Progenitor cell of endocrine pancreas (in vitro differentiated cells): Measurements from ENCODE around the gene GGT6. TPM values are rescaled to one million over a fixed set of nuclear protein-coding genes. Genes with fewer than 3 reads are reported as not detected.

Experiments used
- DNase-seq: peaks from one replicate; pipeline ENCODE4 v3.0.0; 2021; ENCODE audit warnings: low spot score; ENCODE audit not compliant: unreplicated experiment
- H3K27ac Mint-ChIP-seq: 2 replicates; pipeline ENCODE4 v1.8.0; 2021; ENCODE audit warnings: mild to moderate bottlenecking, moderate library complexity, mixed read lengths
- H3K27me3 Mint-ChIP-seq: 2 replicates; pipeline ENCODE4 v1.8.0; 2021; ENCODE audit warnings: mixed read lengths
- H3K36me3 Mint-ChIP-seq: 2 replicates; pipeline ENCODE4 v1.8.0; 2022; ENCODE audit warnings: mixed read lengths; ENCODE audit not compliant: insufficient read depth
- H3K4me1 Mint-ChIP-seq: 2 replicates; pipeline ENCODE4 v1.8.0; 2021; ENCODE audit warnings: low read depth, mixed read lengths
- H3K4me3 Mint-ChIP-seq: 2 replicates; pipeline ENCODE4 v1.8.0; 2021; ENCODE audit warnings: low read depth, mild to moderate bottlenecking, moderate library complexity, mixed read lengths
- H3K9me3 Mint-ChIP-seq: 2 replicates; pipeline ENCODE4 v1.8.0; 2021; ENCODE audit warnings: low read depth, mixed read lengths
- total RNA-seq: library from RNA; stranded (reverse); gene quantifications from 2 replicates; pipeline ENCODE4 v1.2.1, GENCODE V29; 2021
- TF ChIP-seq, protein P1 (sequence below): fragments of 200-600 bp; sonication (generic); IDR thresholded peaks from one replicate; pipeline ENCODE4 v1.5.0; 2021; ENCODE audit warnings: antibody characterized with exemption, mild to moderate bottlenecking; ENCODE audit not compliant: unreplicated experiment

The GGT6 gene
- total RNA-seq, 1 donor from 2014 or later: not detected

- H3K9me3 Mint-ChIP-seq: no peaks in the 10 kb centered on the region
- H3K36me3 Mint-ChIP-seq: peaks cover 3% of the 10 kb centered on the region
- TF ChIP-seq, protein P1, sequence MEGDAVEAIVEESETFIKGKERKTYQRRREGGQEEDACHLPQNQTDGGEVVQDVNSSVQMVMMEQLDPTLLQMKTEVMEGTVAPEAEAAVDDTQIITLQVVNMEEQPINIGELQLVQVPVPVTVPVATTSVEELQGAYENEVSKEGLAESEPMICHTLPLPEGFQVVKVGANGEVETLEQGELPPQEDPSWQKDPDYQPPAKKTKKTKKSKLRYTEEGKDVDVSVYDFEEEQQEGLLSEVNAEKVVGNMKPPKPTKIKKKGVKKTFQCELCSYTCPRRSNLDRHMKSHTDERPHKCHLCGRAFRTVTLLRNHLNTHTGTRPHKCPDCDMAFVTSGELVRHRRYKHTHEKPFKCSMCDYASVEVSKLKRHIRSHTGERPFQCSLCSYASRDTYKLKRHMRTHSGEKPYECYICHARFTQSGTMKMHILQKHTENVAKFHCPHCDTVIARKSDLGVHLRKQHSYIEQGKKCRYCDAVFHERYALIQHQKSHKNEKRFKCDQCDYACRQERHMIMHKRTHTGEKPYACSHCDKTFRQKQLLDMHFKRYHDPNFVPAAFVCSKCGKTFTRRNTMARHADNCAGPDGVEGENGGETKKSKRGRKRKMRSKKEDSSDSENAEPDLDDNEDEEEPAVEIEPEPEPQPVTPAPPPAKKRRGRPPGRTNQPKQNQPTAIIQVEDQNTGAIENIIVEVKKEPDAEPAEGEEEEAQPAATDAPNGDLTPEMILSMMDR: no peak
- no peaks in the 10 kb centered on the region for H3K4me1 Mint-ChIP-seq
- no peak overlapping the region for H3K27ac Mint-ChIP-seq
- no peak overlapping the region for H3K4me3 Mint-ChIP-seq
- no peaks in the 10 kb centered on the region for H3K27me3 Mint-ChIP-seq
- DNase-seq: no peak
These were observed 16.8 kb downstream of the GGT6 start for GRCh38 chr17:4543557-4544026.

GRCh38 chr17:4542726-4543191, 17.6 kb downstream of the GGT6 start:
- Mint-ChIP-seq H3K36me3 (peaks cover 3% of the 10 kb centered on the region), H3K4me3 (no peak overlapping the region), H3K9me3 (no peaks in the 10 kb centered on the region), H3K4me1 (no peaks in the 10 kb centered on the region), H3K27ac (no peak overlapping the region), H3K27me3 (no peaks in the 10 kb centered on the region)
- no peak for DNase-seq
- TF ChIP-seq, protein P1: no peak

GRCh38 chr17:4542003-4542725, 18.2 kb downstream of the GGT6 start:
- H3K4me1 Mint-ChIP-seq: no peaks in the 10 kb centered on the region
- no peak overlapping the region for H3K27ac Mint-ChIP-seq
- no peak for DNase-seq
- TF ChIP-seq, protein P1: no peak
- no peak overlapping the region for H3K4me3 Mint-ChIP-seq
- H3K36me3 Mint-ChIP-seq: peaks cover 3% of the 10 kb centered on the region
- no peaks in the 10 kb centered on the region for H3K9me3 Mint-ChIP-seq
- no peaks in the 10 kb centered on the region for H3K27me3 Mint-ChIP-seq

DNA sequence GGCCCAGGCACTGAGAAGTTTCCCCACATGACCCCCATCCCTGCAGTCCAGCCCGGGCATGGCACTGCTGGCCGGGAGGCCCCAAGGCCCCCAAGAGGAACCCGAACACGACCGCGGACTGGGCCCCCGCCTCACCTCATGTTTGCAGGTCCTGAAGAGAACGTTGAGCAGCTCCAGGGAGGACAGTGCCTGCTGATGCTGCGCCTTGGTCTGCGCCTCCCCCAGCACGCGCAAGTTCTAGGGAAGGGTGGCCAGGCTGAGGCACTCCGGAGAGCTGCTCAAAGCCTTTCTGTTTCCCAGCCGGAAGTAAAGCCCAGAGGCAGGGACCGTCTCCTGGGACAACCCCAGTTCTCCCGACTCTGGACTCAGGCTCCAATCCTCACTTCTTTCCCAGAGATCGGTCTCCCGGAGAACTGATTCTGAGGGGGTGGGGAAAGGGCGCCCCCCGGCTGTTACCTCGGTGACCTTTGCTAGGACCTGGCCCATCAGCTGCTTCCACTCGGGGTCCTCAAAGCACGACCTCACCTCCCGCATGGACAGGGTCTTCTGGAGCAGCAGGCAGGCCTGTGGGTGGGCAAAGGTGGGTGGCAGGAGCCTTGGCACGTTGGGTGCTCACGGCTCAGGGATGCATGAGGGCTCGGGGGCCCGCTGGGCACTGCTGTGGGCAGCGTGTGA, 18.9 kb downstream of the GGT6 start:
- DNase-seq: no peak
- H3K4me3 Mint-ChIP-seq: no peak overlapping the region
- TF ChIP-seq, protein P1: no peak
- no peaks in the 10 kb centered on the region for H3K4me1 Mint-ChIP-seq
- peaks cover 3% of the 10 kb centered on the region for H3K36me3 Mint-ChIP-seq
- no peaks in the 10 kb centered on the region for H3K27me3 Mint-ChIP-seq
- H3K9me3 Mint-ChIP-seq: no peaks in the 10 kb centered on the region
- no peak overlapping the region for H3K27ac Mint-ChIP-seq

GRCh38 chr17:4540687-4541327, 19.6 kb downstream of the GGT6 start:
- H3K27me3 Mint-ChIP-seq: peaks cover under 1% of the 10 kb centered on the region
- no peaks in the 10 kb centered on the region for H3K9me3 Mint-ChIP-seq
- peaks cover 3% of the 10 kb centered on the region for H3K36me3 Mint-ChIP-seq
- DNase-seq: no peak
- peak overlapping the region; percentile 74 for H3K27ac Mint-ChIP-seq
- TF ChIP-seq, protein P1: no peak
- H3K4me3 Mint-ChIP-seq: no peak overlapping the region
- no peaks in the 10 kb centered on the region for H3K4me1 Mint-ChIP-seq
